Measurements from ENCODE around the gene CIAPIN1.

DNA sequence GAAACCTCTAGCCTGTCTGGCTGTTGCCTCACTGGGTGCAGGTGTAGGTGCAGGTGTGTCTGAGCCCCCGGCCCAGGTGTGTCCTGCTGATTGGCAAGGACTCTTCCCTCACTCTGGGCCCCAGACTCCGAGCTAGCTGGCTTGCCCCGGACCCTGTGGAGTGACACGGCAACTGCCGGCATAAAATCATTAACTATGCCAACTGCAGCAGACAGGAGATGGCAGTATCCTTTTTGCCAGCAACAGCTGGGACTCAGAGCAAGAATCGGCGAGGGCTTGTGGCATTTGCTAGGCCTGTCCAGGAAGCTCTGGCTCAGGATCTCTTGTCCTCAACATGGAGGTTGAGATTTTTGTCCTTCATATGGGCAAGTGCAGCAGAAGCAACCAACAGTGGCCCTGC lies 20.8 kb downstream of the CIAPIN1 start:
- TF ChIP-seq GABPA (IDR thresholded peaks at IDR 0.05; ENCODE audit: low read depth) (no peak), TAF1 (IDR thresholded peaks at IDR 0.05; ENCODE audit: borderline replicate concordance, low read depth, low read length) (no peak), MXI1 (IDR thresholded peaks at IDR 0.05; ENCODE audit: low read depth, low read length) (no peak), JUND (IDR thresholded peaks at IDR 0.05) (no peak), RCOR1 (IDR thresholded peaks at IDR 0.05; ENCODE audit: low read length) (no peak), EP300 (IDR thresholded peaks at IDR 0.05; ENCODE audit: borderline replicate concordance in 1 of 2, low read depth in 1 of 2, low read length in 1 of 2) (no peak), NRF1 (IDR thresholded peaks at IDR 0.05; ENCODE audit: low read depth, low read length) (no peak), YY1 (IDR thresholded peaks at IDR 0.05; ENCODE audit: low read depth) (no peak), FOXM1 (IDR thresholded peaks at IDR 0.05; ENCODE audit: low read depth) (no peak), SIN3A (IDR thresholded peaks at IDR 0.05; ENCODE audit: borderline replicate concordance, low read depth, low read length) (no peak), TCF12 (IDR thresholded peaks at IDR 0.05) (no peak)
- TF ChIP-seq, protein P1, sequence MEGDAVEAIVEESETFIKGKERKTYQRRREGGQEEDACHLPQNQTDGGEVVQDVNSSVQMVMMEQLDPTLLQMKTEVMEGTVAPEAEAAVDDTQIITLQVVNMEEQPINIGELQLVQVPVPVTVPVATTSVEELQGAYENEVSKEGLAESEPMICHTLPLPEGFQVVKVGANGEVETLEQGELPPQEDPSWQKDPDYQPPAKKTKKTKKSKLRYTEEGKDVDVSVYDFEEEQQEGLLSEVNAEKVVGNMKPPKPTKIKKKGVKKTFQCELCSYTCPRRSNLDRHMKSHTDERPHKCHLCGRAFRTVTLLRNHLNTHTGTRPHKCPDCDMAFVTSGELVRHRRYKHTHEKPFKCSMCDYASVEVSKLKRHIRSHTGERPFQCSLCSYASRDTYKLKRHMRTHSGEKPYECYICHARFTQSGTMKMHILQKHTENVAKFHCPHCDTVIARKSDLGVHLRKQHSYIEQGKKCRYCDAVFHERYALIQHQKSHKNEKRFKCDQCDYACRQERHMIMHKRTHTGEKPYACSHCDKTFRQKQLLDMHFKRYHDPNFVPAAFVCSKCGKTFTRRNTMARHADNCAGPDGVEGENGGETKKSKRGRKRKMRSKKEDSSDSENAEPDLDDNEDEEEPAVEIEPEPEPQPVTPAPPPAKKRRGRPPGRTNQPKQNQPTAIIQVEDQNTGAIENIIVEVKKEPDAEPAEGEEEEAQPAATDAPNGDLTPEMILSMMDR (IDR thresholded peaks at IDR 0.05) = no peak
- TF ChIP-seq, protein P2, sequence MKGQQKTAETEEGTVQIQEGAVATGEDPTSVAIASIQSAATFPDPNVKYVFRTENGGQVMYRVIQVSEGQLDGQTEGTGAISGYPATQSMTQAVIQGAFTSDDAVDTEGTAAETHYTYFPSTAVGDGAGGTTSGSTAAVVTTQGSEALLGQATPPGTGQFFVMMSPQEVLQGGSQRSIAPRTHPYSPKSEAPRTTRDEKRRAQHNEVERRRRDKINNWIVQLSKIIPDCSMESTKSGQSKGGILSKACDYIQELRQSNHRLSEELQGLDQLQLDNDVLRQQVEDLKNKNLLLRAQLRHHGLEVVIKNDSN (IDR thresholded peaks at IDR 0.05; ENCODE audit: borderline replicate concordance, low read depth) = no peak
- TF ChIP-seq, protein P3, sequence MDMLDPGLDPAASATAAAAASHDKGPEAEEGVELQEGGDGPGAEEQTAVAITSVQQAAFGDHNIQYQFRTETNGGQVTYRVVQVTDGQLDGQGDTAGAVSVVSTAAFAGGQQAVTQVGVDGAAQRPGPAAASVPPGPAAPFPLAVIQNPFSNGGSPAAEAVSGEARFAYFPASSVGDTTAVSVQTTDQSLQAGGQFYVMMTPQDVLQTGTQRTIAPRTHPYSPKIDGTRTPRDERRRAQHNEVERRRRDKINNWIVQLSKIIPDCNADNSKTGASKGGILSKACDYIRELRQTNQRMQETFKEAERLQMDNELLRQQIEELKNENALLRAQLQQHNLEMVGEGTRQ (IDR thresholded peaks at IDR 0.05; ENCODE audit: borderline replicate concordance, low read depth, low read length) = no peak
